H1 (cell line): ENCODE results near the gene VSIG10L2. TPM values are rescaled to one million over a fixed set of nuclear protein-coding genes. Genes with fewer than 3 reads are reported as not detected.

ENCODE experiments used
- ZNF274 ChIP-seq: IDR thresholded peaks from 2 replicates; pipeline ENCODE4 v1.7.0; 2012; ENCODE audit warnings: low read length, borderline replicate concordance; ENCODE audit errors: extremely low read depth
- polyA plus RNA-seq, 7 experiments: library from polyadenylated mRNA; depleted of rRNA in 3 of 7; stranded (reverse) in 5 of 7; unstranded in 2 of 7; fragments of >200 nt in 5 of 7; fragments of 200-250 nt in 2 of 7; gene quantifications; 1 replicate in 5 of 7; 2 replicates in 1 of 7; 4 replicates in 1 of 7; pipeline versions ENCODE4 v1.2.1 to v1.2.3, GENCODE V29; 2011 to 2013; ENCODE audit warnings: missing spikeins in 2 of 7, mixed read lengths in 2 of 7
- total RNA-seq: library from RNA; stranded (reverse); fragmentation: NEBNext Ultra II Directional; extraction: Animal tissue kit (Norgen Biotek cat#: 25700); gene quantifications from 2 replicates; pipeline ENCODE4 v1.2.1, GENCODE V29; 2021

VSIG10L2 gene
- total and polyA plus RNA-seq, 2 of the 8 experiments (the other 6 are each of a cell fraction or from before 2014, with no cell fraction given), result not detected

GRCh38 chr11:125994509-125994908 lies 48.7 kb downstream of the VSIG10L2 start (continued):
- TF ChIP-seq ZNF274, result no peak
